ENCODE measurements around the gene RTN4RL1.

DNA sequence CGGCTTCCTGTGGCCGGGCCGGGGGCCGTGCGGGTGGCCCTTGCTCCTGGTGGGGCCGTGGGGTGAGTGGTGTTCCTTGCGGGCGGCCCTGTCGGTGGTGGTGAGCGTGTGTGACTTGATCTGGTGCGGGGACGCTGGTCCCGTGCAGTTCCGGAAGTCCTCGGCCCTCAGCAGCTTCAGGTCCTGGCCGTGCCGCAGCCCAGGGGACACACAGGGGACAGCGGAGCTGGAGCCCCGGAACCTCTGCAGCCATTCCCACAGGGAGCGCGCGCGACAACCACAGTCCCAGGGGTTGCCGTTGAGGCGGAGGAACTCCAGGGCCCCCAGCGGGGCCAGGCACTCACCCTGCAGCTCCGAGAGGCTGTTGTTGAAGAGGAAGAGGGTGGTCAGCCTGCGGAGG, 88.4 kb downstream of the RTN4RL1 start:
- no peak for TF ChIP-seq POLR2A (IDR thresholded peaks at IDR 0.05)
- TF ChIP-seq, protein P1, sequence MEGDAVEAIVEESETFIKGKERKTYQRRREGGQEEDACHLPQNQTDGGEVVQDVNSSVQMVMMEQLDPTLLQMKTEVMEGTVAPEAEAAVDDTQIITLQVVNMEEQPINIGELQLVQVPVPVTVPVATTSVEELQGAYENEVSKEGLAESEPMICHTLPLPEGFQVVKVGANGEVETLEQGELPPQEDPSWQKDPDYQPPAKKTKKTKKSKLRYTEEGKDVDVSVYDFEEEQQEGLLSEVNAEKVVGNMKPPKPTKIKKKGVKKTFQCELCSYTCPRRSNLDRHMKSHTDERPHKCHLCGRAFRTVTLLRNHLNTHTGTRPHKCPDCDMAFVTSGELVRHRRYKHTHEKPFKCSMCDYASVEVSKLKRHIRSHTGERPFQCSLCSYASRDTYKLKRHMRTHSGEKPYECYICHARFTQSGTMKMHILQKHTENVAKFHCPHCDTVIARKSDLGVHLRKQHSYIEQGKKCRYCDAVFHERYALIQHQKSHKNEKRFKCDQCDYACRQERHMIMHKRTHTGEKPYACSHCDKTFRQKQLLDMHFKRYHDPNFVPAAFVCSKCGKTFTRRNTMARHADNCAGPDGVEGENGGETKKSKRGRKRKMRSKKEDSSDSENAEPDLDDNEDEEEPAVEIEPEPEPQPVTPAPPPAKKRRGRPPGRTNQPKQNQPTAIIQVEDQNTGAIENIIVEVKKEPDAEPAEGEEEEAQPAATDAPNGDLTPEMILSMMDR (IDR thresholded peaks at IDR 0.05), result no peak

All from tibial nerve (tissue), 3 donors.